ENCODE data around the gene EEF2K. TPM values are rescaled to one million over a fixed set of nuclear protein-coding genes. Genes with fewer than 3 reads are reported as not detected.

EEF2K gene
- total RNA-seq, 4 donors from 2014 or later = 18.7 to 39.9 (median 21.2) TPM

- intact Hi-C loops (cut with DNase I; ENCODE audit: low total_unique reads) = no loop called here
- no peaks in the 10 kb centered on the region for H3K4me1 ChIP-seq
- H3K4me3 ChIP-seq = no peak overlapping the region
- DNase-seq (no peak), ATAC-seq (no peak)
- no peaks in the 10 kb centered on the region for H3K27me3 ChIP-seq
- TF ChIP-seq POLR2A (IDR thresholded peaks at IDR 0.05) (no peak), CTCF (IDR thresholded peaks at IDR 0.05 in 4 of 5, conservative IDR thresholded peaks at IDR 0.05 in 1 of 5) (no peak)
- in situ Hi-C loops (cut with MboI; ENCODE audit: low sequenced_read_pairs in 4 of 4) = loop anchor here in 2 of 4 donors (25.0 kb wide), 1 partner anchor 270 kb away; the partner anchor contains the start of genes MOSMO (in 2 of the 2) and PDZD9 (in 2 of the 2)
- H3K36me3 ChIP-seq = peaks cover 4 to 74% of the 10 kb centered on the region in 2 donors
- H3K27ac ChIP-seq = no peak overlapping the region
- H3K9me3 ChIP-seq = no peaks in the 10 kb centered on the region
These were observed 76.3 kb downstream of the EEF2K start for GRCh38 chr16:22282254-22282892.

- DNase-seq = no peak
- Histone ChIP-seq H3K4me1 (no peaks in the 10 kb centered on the region), H3K27me3 (no peaks in the 10 kb centered on the region), H3K36me3 (peaks cover 4 to 59% of the 10 kb centered on the region in 2 donors), H3K9me3 (no peaks in the 10 kb centered on the region), H3K27ac (no peak overlapping the region), H3K4me3 (no peak overlapping the region)
- TF ChIP-seq CTCF (IDR thresholded peaks at IDR 0.05 in 4 of 5, conservative IDR thresholded peaks at IDR 0.05 in 1 of 5) = no peak
- TF ChIP-seq POLR2A (IDR thresholded peaks at IDR 0.05) = no peak
- intact Hi-C loops (cut with DNase I; ENCODE audit: low total_unique reads) = no loop called here
- in situ Hi-C loops (cut with MboI; ENCODE audit: low sequenced_read_pairs in 4 of 4) = loop anchor here in 2 of 4 donors (25.0 kb wide), 1 partner anchor 272 kb away; the partner anchor contains the start of genes MOSMO (in 2 of the 2) and PDZD9 (in 2 of the 2)
- ATAC-seq = no peak
These were observed 78.6 kb downstream of the EEF2K start for GRCh38 chr16:22284637-22285036.

- peaks cover 4 to 59% of the 10 kb centered on the region in 2 donors for H3K36me3 ChIP-seq
- intact Hi-C loops (cut with DNase I; ENCODE audit: low total_unique reads) = no loop called here
These were observed 79.0 kb downstream of the EEF2K start for GRCh38 chr16:22285080-22285479.

GRCh38 chr16:22291020-22291419 is 84.9 kb downstream of the EEF2K start:
- in situ Hi-C loops (cut with MboI; ENCODE audit: low sequenced_read_pairs in 4 of 4) (loop anchor here (5.0 to 25.0 kb wide), 3 partner anchors 84 to 286 kb away; partner anchors contain the start of genes MOSMO (in 4 of the 4), PDZD9 (in 4 of the 4) and EEF2K (in 1 of the 4)), intact Hi-C loops (cut with DNase I; ENCODE audit: low total_unique reads) (no loop called here)
- H3K27me3 ChIP-seq = no peaks in the 10 kb centered on the region
- H3K4me1 ChIP-seq = no peaks in the 10 kb centered on the region
- no peaks in the 10 kb centered on the region for H3K9me3 ChIP-seq
- H3K27ac ChIP-seq = no peak overlapping the region
- no peak for TF ChIP-seq POLR2A (IDR thresholded peaks at IDR 0.05)
- no peak for TF ChIP-seq CTCF (IDR thresholded peaks at IDR 0.05 in 4 of 5, conservative IDR thresholded peaks at IDR 0.05 in 1 of 5)
- ATAC-seq (no peak), DNase-seq (no peak)
- H3K36me3 ChIP-seq = peaks cover 0 to 6% of the 10 kb centered on the region in 2 donors
- no peak overlapping the region for H3K4me3 ChIP-seq

More at GRCh38 chr16:22285080-22285479, 79.0 kb downstream of the EEF2K start:
- in situ Hi-C loops (cut with MboI; ENCODE audit: low sequenced_read_pairs in 4 of 4) = loop anchor here in 2 of 4 donors (25.0 kb wide), 1 partner anchor 273 kb away; the partner anchor contains the start of genes MOSMO (in 2 of the 2) and PDZD9 (in 2 of the 2)
- Histone ChIP-seq H3K27ac (no peak overlapping the region), H3K4me3 (no peak overlapping the region), H3K27me3 (no peaks in the 10 kb centered on the region), H3K4me1 (no peaks in the 10 kb centered on the region), H3K9me3 (no peaks in the 10 kb centered on the region)
- TF ChIP-seq POLR2A (IDR thresholded peaks at IDR 0.05) (no peak), CTCF (IDR thresholded peaks at IDR 0.05 in 4 of 5, conservative IDR thresholded peaks at IDR 0.05 in 1 of 5) (no peak)
- ATAC-seq (no peak), DNase-seq (no peak)

All from gastrocnemius medialis (tissue), 4 donors.